Vagina (tissue), 2 donors: ENCODE results near the gene SLC39A7. TPM values are rescaled to one million over a fixed set of nuclear protein-coding genes. Genes with fewer than 3 reads are reported as not detected.

Source experiments
- DNase-seq, 2 donors: peaks; one replicate each; pipeline ENCODE4 v3.0.0-alpha.2; 2017; ENCODE audit errors: extremely low spot score in 2 of 2
- H3K27ac ChIP-seq: fragments of 200-600 bp; sonication (generic); one replicate; pipeline ENCODE4 v1.5.1; 2019
- H3K27me3 ChIP-seq: fragments of 200-600 bp; sonication (generic); one replicate; pipeline ENCODE4 v1.5.1; 2019
- H3K36me3 ChIP-seq, 2 donors: fragments of 200-600 bp; sonication (generic); one replicate each; pipeline ENCODE4 v1.5.1; 2017 to 2019
- H3K4me1 ChIP-seq: fragments of 200-600 bp; sonication (generic); one replicate; pipeline ENCODE4 v1.5.1; 2019
- H3K4me3 ChIP-seq, 2 donors: fragments of 200-600 bp; sonication (generic); 1 replicate in 1 of 2; 2 replicates in 1 of 2; pipeline ENCODE4 v1.5.1; 2016 to 2019
- H3K9me3 ChIP-seq: fragments of 200-600 bp; sonication (generic); one replicate; pipeline ENCODE4 v1.5.1; 2019
- POLR2A ChIP-seq, 2 donors: fragments of 450-650 bp; IDR thresholded peaks; one replicate each; pipeline ENCODE4 v1.6.1; 2017; ENCODE audit warnings: antibody characterized with exemption in 2 of 2, mild to moderate bottlenecking in 2 of 2, moderate library complexity in 2 of 2
- POLR2AphosphoS5 ChIP-seq, 2 donors: sonication (generic); formaldehyde crosslinking; IDR thresholded peaks; one replicate each; pipeline ENCODE4 v1.9.0; 2017; ENCODE audit warnings: antibody characterized with exemption in 2 of 2, mild to moderate bottlenecking in 2 of 2, low read depth in 1 of 2; ENCODE audit not compliant: insufficient read depth in 1 of 2
- intact Hi-C: fragments of 100-400 bp; cut with DNase I; formaldehyde crosslinking; loops from one replicate; pipeline ENCODE4 v1.15.1; 2023
- total RNA-seq: library from RNA; depleted of rRNA; stranded (reverse); fragments of >200 nt; gene quantifications from one replicate; pipeline ENCODE4 v1.2.3, GENCODE V29; 2016
- TF ChIP-seq, protein P1 (sequence below), 3 experiments: fragments of 450-650 bp in 2 of 3; fragments of 200-600 bp in 1 of 3; sonication (generic) in 1 of 3; IDR thresholded peaks; one replicate each; pipeline ENCODE4 v1.5.1; 2017 to 2019; ENCODE audit warnings: antibody characterized with exemption in 3 of 3, mild to moderate bottlenecking in 2 of 3, moderate library complexity in 2 of 3

The SLC39A7 gene
- total RNA-seq, 1 donor from 2014 or later, result 36.3 TPM

DNA sequence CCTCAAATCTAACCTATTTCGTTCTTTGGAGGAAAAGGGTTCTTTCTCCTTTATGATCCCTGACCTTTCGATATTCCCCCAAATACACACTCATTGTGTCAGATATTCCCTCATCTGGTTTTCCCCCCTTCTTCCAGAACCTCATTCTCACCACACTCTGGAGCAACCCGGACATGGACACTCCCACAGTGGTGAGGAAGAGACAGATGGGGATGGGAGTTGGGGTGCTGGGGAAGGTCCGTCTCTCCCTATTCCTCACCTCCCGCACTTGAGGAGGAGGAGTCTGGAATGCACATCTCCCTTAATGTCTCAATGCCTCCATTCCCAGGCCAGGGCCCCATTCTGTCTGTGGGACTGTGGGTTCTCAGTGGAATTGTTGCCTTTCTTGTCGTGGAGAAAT, 1.3 kb downstream of the SLC39A7 start:
- Histone ChIP-seq H3K4me3 (peak overlapping the region; percentile 81 to 96), H3K27me3 (no peaks in the 10 kb centered on the region), H3K9me3 (no peaks in the 10 kb centered on the region), H3K4me1 (peaks cover 74% of the 10 kb centered on the region), H3K36me3 (peaks cover 0 to 18% of the 10 kb centered on the region in 2 donors), H3K27ac (no peak overlapping the region)
- no peak for DNase-seq
- intact Hi-C loops, result loop anchor here (5.0 to 10.0 kb wide), 2 partner anchors 70 to 1017 kb away; partner anchors contain the start of genes AGER, RPS18 and VPS52
- TF ChIP-seq, protein P1, sequence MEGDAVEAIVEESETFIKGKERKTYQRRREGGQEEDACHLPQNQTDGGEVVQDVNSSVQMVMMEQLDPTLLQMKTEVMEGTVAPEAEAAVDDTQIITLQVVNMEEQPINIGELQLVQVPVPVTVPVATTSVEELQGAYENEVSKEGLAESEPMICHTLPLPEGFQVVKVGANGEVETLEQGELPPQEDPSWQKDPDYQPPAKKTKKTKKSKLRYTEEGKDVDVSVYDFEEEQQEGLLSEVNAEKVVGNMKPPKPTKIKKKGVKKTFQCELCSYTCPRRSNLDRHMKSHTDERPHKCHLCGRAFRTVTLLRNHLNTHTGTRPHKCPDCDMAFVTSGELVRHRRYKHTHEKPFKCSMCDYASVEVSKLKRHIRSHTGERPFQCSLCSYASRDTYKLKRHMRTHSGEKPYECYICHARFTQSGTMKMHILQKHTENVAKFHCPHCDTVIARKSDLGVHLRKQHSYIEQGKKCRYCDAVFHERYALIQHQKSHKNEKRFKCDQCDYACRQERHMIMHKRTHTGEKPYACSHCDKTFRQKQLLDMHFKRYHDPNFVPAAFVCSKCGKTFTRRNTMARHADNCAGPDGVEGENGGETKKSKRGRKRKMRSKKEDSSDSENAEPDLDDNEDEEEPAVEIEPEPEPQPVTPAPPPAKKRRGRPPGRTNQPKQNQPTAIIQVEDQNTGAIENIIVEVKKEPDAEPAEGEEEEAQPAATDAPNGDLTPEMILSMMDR (IDR thresholded peaks at IDR 0.05), result no peak
- TF ChIP-seq POLR2A (IDR thresholded peaks at IDR 0.05) (no peak), POLR2AphosphoS5 (IDR thresholded peaks at IDR 0.05; ENCODE audit: insufficient read depth in 1 of 2, low read depth in 1 of 2) (no peak)

DNA sequence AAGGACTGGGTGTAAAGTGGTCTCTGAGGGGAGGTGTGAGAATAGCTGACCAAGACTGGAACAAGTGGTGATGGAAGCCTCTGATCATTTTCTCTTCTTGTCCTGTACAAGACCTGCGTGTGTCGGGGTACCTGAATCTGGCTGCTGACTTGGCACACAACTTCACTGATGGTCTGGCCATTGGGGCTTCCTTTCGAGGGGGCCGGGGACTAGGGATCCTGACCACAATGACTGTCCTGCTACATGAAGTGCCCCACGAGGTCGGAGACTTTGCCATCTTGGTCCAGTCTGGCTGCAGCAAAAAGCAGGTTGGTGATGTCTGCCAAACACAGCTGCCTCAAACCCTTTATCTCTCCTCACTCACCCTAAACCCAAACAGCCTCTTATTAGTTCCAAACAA, 2.1 kb downstream of the SLC39A7 start:
- TF ChIP-seq, protein P1 (IDR thresholded peaks at IDR 0.05), result no peak
- TF ChIP-seq POLR2A (IDR thresholded peaks at IDR 0.05) (no peak), POLR2AphosphoS5 (IDR thresholded peaks at IDR 0.05; ENCODE audit: insufficient read depth in 1 of 2, low read depth in 1 of 2) (no peak)
- no peaks in the 10 kb centered on the region for H3K27me3 ChIP-seq
- intact Hi-C loops, result loop anchor here (5.0 to 10.0 kb wide), 2 partner anchors 70 to 1018 kb away; partner anchors contain the start of genes AGER, RPS18 and VPS52
- H3K27ac ChIP-seq, result no peak overlapping the region
- DNase-seq, result no peak
- H3K4me1 ChIP-seq, result peaks cover 74% of the 10 kb centered on the region
- no peaks in the 10 kb centered on the region for H3K9me3 ChIP-seq
- no peak overlapping the region for H3K4me3 ChIP-seq
- H3K36me3 ChIP-seq, result peaks cover 0 to 18% of the 10 kb centered on the region in 2 donors

DNA sequence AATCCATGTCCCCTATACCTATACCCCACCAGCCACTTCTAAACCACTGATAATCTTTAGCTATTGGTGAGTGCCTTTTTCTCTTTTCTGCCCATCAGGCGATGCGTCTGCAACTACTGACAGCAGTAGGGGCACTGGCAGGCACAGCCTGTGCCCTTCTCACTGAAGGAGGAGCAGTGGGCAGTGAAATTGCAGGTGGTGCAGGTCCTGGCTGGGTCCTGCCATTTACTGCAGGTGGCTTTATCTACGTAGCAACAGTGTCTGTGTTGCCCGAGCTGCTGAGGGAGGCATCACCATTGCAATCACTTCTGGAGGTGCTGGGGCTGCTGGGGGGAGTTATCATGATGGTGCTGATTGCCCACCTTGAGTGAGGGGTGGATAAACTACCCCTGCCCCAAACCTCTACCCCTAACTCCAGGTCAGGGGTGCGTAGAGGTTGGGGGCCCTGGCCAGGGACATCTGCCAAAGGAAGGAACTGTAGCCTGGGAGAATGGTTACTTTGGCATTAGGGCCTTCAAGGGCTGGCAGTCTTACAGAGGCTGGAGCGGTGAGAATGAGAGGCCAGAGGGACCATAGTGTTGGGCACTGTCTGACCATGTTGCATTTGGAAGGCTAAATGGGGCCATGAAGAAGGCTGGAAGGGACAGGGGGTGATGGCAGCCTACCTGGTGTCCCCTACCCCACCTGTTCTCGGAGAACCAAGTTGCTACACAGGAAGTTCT, 2.9 kb downstream of the SLC39A7 start:
- TF ChIP-seq POLR2AphosphoS5 (IDR thresholded peaks at IDR 0.05; ENCODE audit: insufficient read depth in 1 of 2, low read depth in 1 of 2), result no peak
- TF ChIP-seq, protein P1 (IDR thresholded peaks at IDR 0.05), result no peak
- TF ChIP-seq POLR2A (IDR thresholded peaks at IDR 0.05), result no peak
- H3K27me3 ChIP-seq, result no peaks in the 10 kb centered on the region
- H3K4me1 ChIP-seq, result peaks cover 68% of the 10 kb centered on the region
- peaks cover 0 to 18% of the 10 kb centered on the region in 2 donors for H3K36me3 ChIP-seq
- H3K27ac ChIP-seq, result no peak overlapping the region
- DNase-seq, result no peak
- intact Hi-C loops, result loop anchor here (5.0 to 10.0 kb wide), 2 partner anchors 69 to 1019 kb away; partner anchors contain the start of genes AGER, RPS18 and VPS52
- H3K4me3 ChIP-seq, result no peak overlapping the region
- H3K9me3 ChIP-seq, result no peaks in the 10 kb centered on the region

DNA sequence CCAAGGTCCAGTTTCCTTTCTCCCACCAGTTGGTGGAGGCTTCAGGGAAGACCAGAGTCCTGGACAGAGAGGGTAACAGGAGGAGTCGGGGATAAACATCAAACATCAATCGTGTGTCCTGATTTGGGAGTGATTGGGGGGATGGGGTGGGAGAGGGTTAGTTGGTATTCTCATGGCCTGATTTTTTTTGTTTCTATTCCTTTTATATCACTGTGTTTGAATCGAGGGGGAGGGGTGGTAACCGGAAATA, 3.4 kb downstream of the SLC39A7 start:
- TF ChIP-seq, protein P1 (IDR thresholded peaks at IDR 0.05), result no peak
- no peak for TF ChIP-seq POLR2A (IDR thresholded peaks at IDR 0.05)
- TF ChIP-seq POLR2AphosphoS5 (IDR thresholded peaks at IDR 0.05; ENCODE audit: insufficient read depth in 1 of 2, low read depth in 1 of 2), result no peak
- Histone ChIP-seq H3K9me3 (no peaks in the 10 kb centered on the region), H3K36me3 (peaks cover 0 to 18% of the 10 kb centered on the region in 2 donors), H3K27ac (peak overlapping the region; percentile 36), H3K4me3 (peak overlapping the region; percentile 52), H3K4me1 (peaks cover 68% of the 10 kb centered on the region), H3K27me3 (no peaks in the 10 kb centered on the region)
- intact Hi-C loops, result loop anchor here (5.0 to 10.0 kb wide), 2 partner anchors 68 to 1019 kb away; partner anchors contain the start of genes AGER, RPS18 and VPS52
- no peak for DNase-seq
